GM12878 (cell line): ENCODE data around the gene MYOCOS. TPM values are rescaled to one million over a fixed set of nuclear protein-coding genes. Genes with fewer than 3 reads are reported as not detected.
A peak's percentile ranks its signal among the peaks of the same experiment; 100 is the strongest.

Source experiments
- BACH1 ChIP-seq: fragments of 450-650 bp; IDR thresholded peaks from 2 replicates; pipeline ENCODE4 v1.6.1; 2017; ENCODE audit warnings: mild to moderate bottlenecking, borderline replicate concordance
- BCLAF1 ChIP-seq: fragments of 450-650 bp; IDR thresholded peaks from 2 replicates; pipeline ENCODE4 v1.6.1; 2017; ENCODE audit warnings: antibody characterized with exemption, mild to moderate bottlenecking, moderate library complexity
- BMI1 ChIP-seq: fragments of 450-650 bp; IDR thresholded peaks from 2 replicates; pipeline ENCODE4 v1.6.1; 2016; ENCODE audit warnings: mild to moderate bottlenecking, moderate library complexity, borderline replicate concordance
- BRCA1 ChIP-seq: IDR thresholded peaks from 2 replicates; pipeline ENCODE4 v1.6.1; 2011; ENCODE audit warnings: low read depth, low read length, improper control_type of control experiment
- CHD2 ChIP-seq: IDR thresholded peaks from 2 replicates; pipeline ENCODE4 v1.6.1; 2011; ENCODE audit warnings: low read depth, low read length, improper control_type of control experiment, borderline replicate concordance
- EED ChIP-seq: sonication (generic); IDR thresholded peaks from 2 replicates; pipeline ENCODE4 v1.6.1; 2016; ENCODE audit warnings: antibody characterized with exemption, low read depth
- ELK1 ChIP-seq: IDR thresholded peaks from 2 replicates; pipeline ENCODE4 v1.6.1; 2012; ENCODE audit warnings: low read depth, low read length, improper control_type of control experiment
- EP300 ChIP-seq, 2 experiments: fragments of 150-350 bp in 1 of 2; IDR thresholded peaks; 2 replicates each; pipeline ENCODE4 v1.6.1; 2011 to 2012; ENCODE audit warnings: low read depth in 2 of 2, low read length in 2 of 2, borderline replicate concordance in 1 of 2, improper control_type of control experiment in 1 of 2, inconsistent platforms in 1 of 2; ENCODE audit not compliant: control insufficient read depth in 1 of 2
- JUND ChIP-seq: IDR thresholded peaks from 2 replicates; pipeline ENCODE4 v1.6.1; 2012; ENCODE audit warnings: low read depth, mild to moderate bottlenecking, low read length, improper control_type of control experiment, moderate library complexity
- KAT2A ChIP-seq: conservative IDR thresholded peaks from 2 replicates; pipeline ENCODE4 v1.6.1; 2011; ENCODE audit warnings: low read depth, low read length; ENCODE audit not compliant: control insufficient read depth
- LARP7 ChIP-seq: fragments of 450-650 bp; IDR thresholded peaks from 2 replicates; pipeline ENCODE4 v1.6.1; 2017; ENCODE audit warnings: mild to moderate bottlenecking
- PML ChIP-seq: IDR thresholded peaks from 2 replicates; pipeline ENCODE4 v1.6.1; 2012; ENCODE audit warnings: low read length, inconsistent platforms
- SIN3A ChIP-seq: IDR thresholded peaks from 2 replicates; pipeline ENCODE4 v1.6.1; 2012; ENCODE audit warnings: low read depth, low read length, improper control_type of control experiment
- SMC3 ChIP-seq: IDR thresholded peaks from 2 replicates; pipeline ENCODE4 v1.6.1; 2011; ENCODE audit warnings: low read length, improper control_type of control experiment, borderline replicate concordance
- YY1 ChIP-seq: IDR thresholded peaks from 2 replicates; pipeline ENCODE4 v1.6.1; 2011; ENCODE audit warnings: low read depth, mild to moderate bottlenecking, low read length
- ZNF274 ChIP-seq: IDR thresholded peaks from one replicate; pipeline ENCODE4 v1.8.0; 2011; ENCODE audit not compliant: insufficient read length, insufficient read depth
- ZSCAN29 ChIP-seq: fragments of 450-650 bp; IDR thresholded peaks from 2 replicates; pipeline ENCODE4 v1.6.1; 2017; ENCODE audit warnings: mild to moderate bottlenecking, moderate library complexity
- polyA plus RNA-seq, 11 experiments: library from polyadenylated mRNA; depleted of rRNA in 4 of 11; unstranded in 6 of 11; stranded (reverse) in 5 of 11; fragments of >200 nt; fragmentation: Nextera tagmentation in 4 of 11; fragmentation: Illumina TruSeq in 1 of 11; extraction: Ambion mirVana in 4 of 11; extraction: Trizol in 1 of 11; gene quantifications; 1 replicate in 1 of 11; 2 replicates in 10 of 11; pipeline versions ENCODE4 v1.2.1 to v1.2.3, GENCODE V29; 2011 to 2016; ENCODE audit warnings: inconsistent platforms in 2 of 11, missing spikeins in 2 of 11, low read depth in 1 of 11
- total RNA-seq, 4 experiments: library from RNA; depleted of rRNA in 3 of 4; stranded (reverse); fragments of >200 nt in 3 of 4; fragmentation: Illumina TruSeq in 1 of 4; extraction: Trizol in 1 of 4; gene quantifications; 2 replicates each; pipeline versions ENCODE4 v1.2.1 to v1.2.3, GENCODE V29; 2013 to 2021
- TF ChIP-seq, protein P1 (sequence below): fragments of 450-650 bp; IDR thresholded peaks from 2 replicates; pipeline ENCODE4 v1.6.1; 2017; ENCODE audit warnings: mild to moderate bottlenecking, moderate library complexity
- TF ChIP-seq, protein P2 (sequence below): IDR thresholded peaks from 2 replicates; pipeline ENCODE4 v1.6.1; 2011; ENCODE audit warnings: low read depth, low read length, improper control_type of control experiment, borderline replicate concordance

Gene MYOCOS
- total and polyA plus RNA-seq, 10 of the 15 experiments (the other 5 are each of a cell fraction or from before 2014, with no cell fraction given): 0.12 to 0.24 (median 0.16) TPM; not detected in 4

- TF ChIP-seq BRCA1: no peak
- TF ChIP-seq BACH1: peak; percentile 97; the same call in 1 of the 2 replicates
- no peak for TF ChIP-seq PML
- no peak for TF ChIP-seq ZSCAN29
- TF ChIP-seq BMI1: peak; percentile 18; the same call in 1 of the 2 replicates
- no peak for TF ChIP-seq KAT2A
- no peak for TF ChIP-seq SMC3
- no peak for TF ChIP-seq JUND
- TF ChIP-seq CHD2: peak; percentile 18; the same call in 1 of the 2 replicates
- no peak for TF ChIP-seq ZNF274
- peak; percentile 48; the same call in 1 of the 2 replicates for TF ChIP-seq EED
- no peak for TF ChIP-seq LARP7
- no peak for TF ChIP-seq ELK1
- TF ChIP-seq SIN3A: no peak
- TF ChIP-seq EP300 (IDR thresholded peaks at IDR 0.05; ENCODE audit: borderline replicate concordance in 1 of 2, control insufficient read depth in 1 of 2, low read depth in 2 of 2, low read length in 2 of 2): peak; percentile 38 to 68; a peak in 3 of 4 replicates
- TF ChIP-seq YY1: 0 out of 2 replicates have a peak, but pooled peaks have one; percentile 15
- TF ChIP-seq, protein P1, sequence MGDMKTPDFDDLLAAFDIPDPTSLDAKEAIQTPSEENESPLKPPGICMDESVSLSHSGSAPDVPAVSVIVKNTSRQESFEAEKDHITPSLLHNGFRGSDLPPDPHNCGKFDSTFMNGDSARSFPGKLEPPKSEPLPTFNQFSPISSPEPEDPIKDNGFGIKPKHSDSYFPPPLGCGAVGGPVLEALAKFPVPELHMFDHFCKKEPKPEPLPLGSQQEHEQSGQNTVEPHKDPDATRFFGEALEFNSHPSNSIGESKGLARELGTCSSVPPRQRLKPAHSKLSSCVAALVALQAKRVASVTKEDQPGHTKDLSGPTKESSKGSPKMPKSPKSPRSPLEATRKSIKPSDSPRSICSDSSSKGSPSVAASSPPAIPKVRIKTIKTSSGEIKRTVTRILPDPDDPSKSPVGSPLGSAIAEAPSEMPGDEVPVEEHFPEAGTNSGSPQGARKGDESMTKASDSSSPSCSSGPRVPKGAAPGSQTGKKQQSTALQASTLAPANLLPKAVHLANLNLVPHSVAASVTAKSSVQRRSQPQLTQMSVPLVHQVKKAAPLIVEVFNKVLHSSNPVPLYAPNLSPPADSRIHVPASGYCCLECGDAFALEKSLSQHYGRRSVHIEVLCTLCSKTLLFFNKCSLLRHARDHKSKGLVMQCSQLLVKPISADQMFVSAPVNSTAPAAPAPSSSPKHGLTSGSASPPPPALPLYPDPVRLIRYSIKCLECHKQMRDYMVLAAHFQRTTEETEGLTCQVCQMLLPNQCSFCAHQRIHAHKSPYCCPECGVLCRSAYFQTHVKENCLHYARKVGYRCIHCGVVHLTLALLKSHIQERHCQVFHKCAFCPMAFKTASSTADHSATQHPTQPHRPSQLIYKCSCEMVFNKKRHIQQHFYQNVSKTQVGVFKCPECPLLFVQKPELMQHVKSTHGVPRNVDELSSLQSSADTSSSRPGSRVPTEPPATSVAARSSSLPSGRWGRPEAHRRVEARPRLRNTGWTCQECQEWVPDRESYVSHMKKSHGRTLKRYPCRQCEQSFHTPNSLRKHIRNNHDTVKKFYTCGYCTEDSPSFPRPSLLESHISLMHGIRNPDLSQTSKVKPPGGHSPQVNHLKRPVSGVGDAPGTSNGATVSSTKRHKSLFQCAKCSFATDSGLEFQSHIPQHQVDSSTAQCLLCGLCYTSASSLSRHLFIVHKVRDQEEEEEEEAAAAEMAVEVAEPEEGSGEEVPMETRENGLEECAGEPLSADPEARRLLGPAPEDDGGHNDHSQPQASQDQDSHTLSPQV: peak; percentile 82
- no peak for TF ChIP-seq BCLAF1
- TF ChIP-seq, protein P2, sequence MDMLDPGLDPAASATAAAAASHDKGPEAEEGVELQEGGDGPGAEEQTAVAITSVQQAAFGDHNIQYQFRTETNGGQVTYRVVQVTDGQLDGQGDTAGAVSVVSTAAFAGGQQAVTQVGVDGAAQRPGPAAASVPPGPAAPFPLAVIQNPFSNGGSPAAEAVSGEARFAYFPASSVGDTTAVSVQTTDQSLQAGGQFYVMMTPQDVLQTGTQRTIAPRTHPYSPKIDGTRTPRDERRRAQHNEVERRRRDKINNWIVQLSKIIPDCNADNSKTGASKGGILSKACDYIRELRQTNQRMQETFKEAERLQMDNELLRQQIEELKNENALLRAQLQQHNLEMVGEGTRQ: no peak
These were observed 11.7 kb upstream of the MYOCOS start (continued) for GRCh38 chr1:171610385-171610784.
